Parathyroid adenoma (tissue), 2 donors: ENCODE measurements around the gene SLC49A4.

Experiments used
- H2AFZ ChIP-seq: fragments of 300-600 bp; sonication (generic); one replicate; pipeline ENCODE4 v1.7.0; 2017; ENCODE audit warnings: antibody characterized with exemption, mild to moderate bottlenecking
- H3K27ac ChIP-seq: fragments of 300-600 bp; sonication (generic); one replicate; pipeline ENCODE4 v1.7.0; 2017
- H3K27me3 ChIP-seq: fragments of 300-600 bp; sonication (generic); one replicate; pipeline ENCODE4 v1.7.0; 2017; ENCODE audit warnings: low read length; ENCODE audit not compliant: control insufficient read depth, insufficient read depth
- H3K36me3 ChIP-seq: fragments of 300-600 bp; sonication (generic); one replicate; pipeline ENCODE4 v1.7.0; 2017; ENCODE audit warnings: low read length; ENCODE audit not compliant: control insufficient read depth, insufficient read depth
- H3K4me1 ChIP-seq: fragments of 300-600 bp; sonication (generic); one replicate; pipeline ENCODE4 v1.7.0; 2017; ENCODE audit warnings: control low read depth
- H3K4me2 ChIP-seq: fragments of 300-600 bp; sonication (generic); one replicate; pipeline ENCODE4 v1.7.0; 2017; ENCODE audit warnings: low read length
- H3K4me3 ChIP-seq: fragments of 300-600 bp; sonication (generic); one replicate; pipeline ENCODE4 v1.7.0; 2017; ENCODE audit warnings: low read depth, low read length
- H3K79me2 ChIP-seq: fragments of 300-600 bp; sonication (generic); one replicate; pipeline ENCODE4 v1.7.0; 2017; ENCODE audit warnings: control low read depth
- H3K9ac ChIP-seq: fragments of 300-600 bp; sonication (generic); one replicate; pipeline ENCODE4 v1.7.0; 2017; ENCODE audit warnings: mild to moderate bottlenecking
- H3K9me3 ChIP-seq: fragments of 300-600 bp; sonication (generic); one replicate; pipeline ENCODE4 v1.7.0; 2017; ENCODE audit warnings: low read length; ENCODE audit not compliant: control insufficient read depth
- CTCF ChIP-seq: fragments of 300-600 bp; sonication (generic); IDR thresholded peaks from one replicate; pipeline ENCODE4 v1.7.0; 2017; ENCODE audit warnings: antibody characterized with exemption, mild to moderate bottlenecking
- donor health status: primary hyperparathyroidism.

Gene SLC49A4

GRCh38 chr3:122882361-122882947 lies 87.6 kb downstream of the SLC49A4 start:
- Histone ChIP-seq H3K36me3 (no peaks in the 10 kb centered on the region), H3K27ac (no peak overlapping the region), H3K4me1 (no peaks in the 10 kb centered on the region)

GRCh38 chr3:122886251-122886650 lies 91.4 kb downstream of the SLC49A4 start:
- no peak overlapping the region for H3K9ac ChIP-seq
- no peaks in the 10 kb centered on the region for H3K36me3 ChIP-seq
- H3K79me2 ChIP-seq: no peaks in the 10 kb centered on the region
- no peaks in the 10 kb centered on the region for H3K9me3 ChIP-seq
- no peak overlapping the region for H2AFZ ChIP-seq
- H3K4me1 ChIP-seq: no peaks in the 10 kb centered on the region
- no peak overlapping the region for H3K4me3 ChIP-seq
- no peak overlapping the region for H3K27ac ChIP-seq
- no peak overlapping the region for H3K4me2 ChIP-seq
- H3K27me3 ChIP-seq: no peaks in the 10 kb centered on the region
- TF ChIP-seq CTCF: no peak

More at GRCh38 chr3:122882361-122882947, 87.6 kb downstream of the SLC49A4 start:
- TF ChIP-seq CTCF: no peak
- Histone ChIP-seq H3K4me3 (no peak overlapping the region), H3K9ac (no peak overlapping the region), H3K27me3 (no peaks in the 10 kb centered on the region), H3K9me3 (no peaks in the 10 kb centered on the region), H2AFZ (no peak overlapping the region), H3K79me2 (no peaks in the 10 kb centered on the region), H3K4me2 (no peak overlapping the region)

GRCh38 chr3:122886946-122887345 lies 92.1 kb downstream of the SLC49A4 start:
- Histone ChIP-seq H3K4me3 (no peak overlapping the region), H3K4me2 (no peak overlapping the region), H2AFZ (no peak overlapping the region), H3K27me3 (no peaks in the 10 kb centered on the region), H3K4me1 (no peaks in the 10 kb centered on the region), H3K9ac (no peak overlapping the region), H3K79me2 (no peaks in the 10 kb centered on the region), H3K9me3 (no peaks in the 10 kb centered on the region), H3K27ac (no peak overlapping the region), H3K36me3 (no peaks in the 10 kb centered on the region)
- no peak for TF ChIP-seq CTCF

GRCh38 chr3:122890077-122890719 lies 95.3 kb downstream of the SLC49A4 start:
- Histone ChIP-seq H3K4me1 (no peaks in the 10 kb centered on the region), H3K4me2 (no peak overlapping the region), H2AFZ (no peak overlapping the region), H3K27ac (no peak overlapping the region), H3K27me3 (no peaks in the 10 kb centered on the region), H3K36me3 (no peaks in the 10 kb centered on the region), H3K9me3 (no peaks in the 10 kb centered on the region), H3K9ac (no peak overlapping the region), H3K79me2 (no peaks in the 10 kb centered on the region), H3K4me3 (no peak overlapping the region)
- TF ChIP-seq CTCF: no peak

- H3K27me3 ChIP-seq: no peaks in the 10 kb centered on the region
- H2AFZ ChIP-seq: no peak overlapping the region
- H3K4me2 ChIP-seq: no peak overlapping the region
- TF ChIP-seq CTCF: no peak
- H3K9me3 ChIP-seq: no peaks in the 10 kb centered on the region
- H3K4me1 ChIP-seq: no peaks in the 10 kb centered on the region
- no peak overlapping the region for H3K27ac ChIP-seq
- H3K9ac ChIP-seq: no peak overlapping the region
- H3K79me2 ChIP-seq: no peaks in the 10 kb centered on the region
- no peak overlapping the region for H3K4me3 ChIP-seq
- H3K36me3 ChIP-seq: no peaks in the 10 kb centered on the region
These were observed 95.9 kb downstream of the SLC49A4 start for GRCh38 chr3:122890720-122891220.
